Measurements from ENCODE around the gene SCAF4.

The SCAF4 gene

GRCh38 chr21:31731857-31732596, at the start of gene SCAF4:
SCAF4 (minus strand) TSS chr21:31732118; CDS start chr21:31731692, 426 bp downstream.
- H3K9me3 Mint-ChIP-seq: no peaks in the 10 kb centered on the region
- peak; percentile 90 for DNase-seq
- no peaks in the 10 kb centered on the region for H3K36me3 Mint-ChIP-seq (ENCODE audit: low read depth)
- H3K27ac Mint-ChIP-seq: peak within 1 kb of the TSS; percentile 73
- peaks cover 17% of the 10 kb centered on the region for H3K4me1 Mint-ChIP-seq
- H3K4me3 Mint-ChIP-seq: no peak within 1 kb of the TSS
- no peak for TF ChIP-seq CTCF (IDR thresholded peaks at IDR 0.05)
- peaks cover 4% of the 10 kb centered on the region for H3K27me3 Mint-ChIP-seq (ENCODE audit: low read depth, poor library complexity)

- H3K27me3 Mint-ChIP-seq (ENCODE audit: low read depth, poor library complexity): peaks cover 9% of the 10 kb centered on the region
- peaks cover 4% of the 10 kb centered on the region for H3K36me3 Mint-ChIP-seq (ENCODE audit: low read depth)
- peaks cover 12% of the 10 kb centered on the region for H3K4me1 Mint-ChIP-seq
- H3K4me3 Mint-ChIP-seq: no peak overlapping the region
- DNase-seq: no peak
- TF ChIP-seq CTCF (IDR thresholded peaks at IDR 0.05): no peak
- H3K9me3 Mint-ChIP-seq: peaks cover 4% of the 10 kb centered on the region
- no peak overlapping the region for H3K27ac Mint-ChIP-seq
Measured at GRCh38 chr21:31780944-31781343, 49.0 kb upstream of the SCAF4 start.

GRCh38 chr21:31778546-31778945, 46.6 kb upstream of the SCAF4 start:
- Mint-ChIP-seq H3K27ac (no peak overlapping the region), H3K4me1 (peaks cover 8% of the 10 kb centered on the region), H3K36me3 (ENCODE audit: low read depth) (no peaks in the 10 kb centered on the region), H3K4me3 (no peak overlapping the region), H3K9me3 (no peaks in the 10 kb centered on the region), H3K27me3 (ENCODE audit: low read depth, poor library complexity) (peaks cover 9% of the 10 kb centered on the region)
- no peak for DNase-seq
- TF ChIP-seq CTCF (IDR thresholded peaks at IDR 0.05): no peak

- H3K4me1 Mint-ChIP-seq: peaks cover 8% of the 10 kb centered on the region
- no peak overlapping the region for H3K4me3 Mint-ChIP-seq
- peaks cover 9% of the 10 kb centered on the region for H3K27me3 Mint-ChIP-seq (ENCODE audit: low read depth, poor library complexity)
- no peak overlapping the region for H3K27ac Mint-ChIP-seq
- no peaks in the 10 kb centered on the region for H3K36me3 Mint-ChIP-seq (ENCODE audit: low read depth)
- DNase-seq: no peak
- no peaks in the 10 kb centered on the region for H3K9me3 Mint-ChIP-seq
- no peak for TF ChIP-seq CTCF (IDR thresholded peaks at IDR 0.05)
Measured at GRCh38 chr21:31777857-31778256, 45.9 kb upstream of the SCAF4 start.

- Mint-ChIP-seq H3K36me3 (ENCODE audit: low read depth) (no peaks in the 10 kb centered on the region), H3K4me3 (no peak overlapping the region), H3K27me3 (ENCODE audit: low read depth, poor library complexity) (peaks cover 8% of the 10 kb centered on the region), H3K9me3 (no peaks in the 10 kb centered on the region), H3K4me1 (peaks cover 8% of the 10 kb centered on the region), H3K27ac (no peak overlapping the region)
- no peak for TF ChIP-seq CTCF (IDR thresholded peaks at IDR 0.05)
- no peak for DNase-seq
Measured at GRCh38 chr21:31774031-31774430, 42.1 kb upstream of the SCAF4 start.
